HG03097 (cell line): Measurements from ENCODE around the gene FABP1.

ENCODE experiments used
- ATAC-seq: cut with Tn5 transposase; IDR thresholded peaks from one replicate; pipeline ENCODE4 v1.9.1; 2021; ENCODE audit not compliant: unreplicated experiment, low FRiP score

FABP1 gene

DNA sequence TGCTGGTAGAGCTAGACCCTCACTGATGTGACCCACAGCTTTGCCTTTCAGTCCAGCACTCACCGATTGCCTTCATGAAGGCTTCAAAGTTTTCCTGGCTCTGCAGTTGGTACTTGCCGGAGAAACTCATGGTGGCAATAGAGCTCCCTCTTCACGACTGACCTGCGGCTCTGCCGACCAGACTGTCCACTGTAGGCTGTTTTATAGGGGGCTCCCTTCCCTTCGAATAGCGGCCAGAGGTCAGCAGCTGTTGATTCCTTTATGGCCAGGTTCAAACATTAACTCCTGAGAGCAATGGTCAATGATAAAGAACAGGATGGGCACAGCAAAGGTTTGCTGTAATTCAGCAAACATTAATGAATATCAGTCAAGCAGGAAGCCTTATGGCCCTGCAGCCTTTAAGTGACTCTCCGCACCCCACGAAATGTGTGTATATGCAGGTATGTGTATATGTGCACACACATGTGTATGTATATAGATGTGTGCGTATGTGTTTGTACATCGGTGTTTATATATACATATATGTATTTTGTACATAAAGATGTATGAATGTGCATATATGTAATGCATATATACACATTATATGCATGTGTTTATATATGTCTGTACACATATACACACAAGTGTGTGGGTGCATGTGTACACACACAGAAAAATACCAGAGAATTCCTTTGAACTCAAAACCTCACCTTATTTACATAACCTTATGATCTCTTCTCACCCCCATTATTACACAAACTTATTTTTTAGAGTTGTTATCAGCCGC is at the start of gene FABP1:
FABP1 (minus strand) TSS at position 175 of the 766 bp plus-strand sequence; CDS start at position 130, 45 bp downstream.
- no peak for ATAC-seq

DNA sequence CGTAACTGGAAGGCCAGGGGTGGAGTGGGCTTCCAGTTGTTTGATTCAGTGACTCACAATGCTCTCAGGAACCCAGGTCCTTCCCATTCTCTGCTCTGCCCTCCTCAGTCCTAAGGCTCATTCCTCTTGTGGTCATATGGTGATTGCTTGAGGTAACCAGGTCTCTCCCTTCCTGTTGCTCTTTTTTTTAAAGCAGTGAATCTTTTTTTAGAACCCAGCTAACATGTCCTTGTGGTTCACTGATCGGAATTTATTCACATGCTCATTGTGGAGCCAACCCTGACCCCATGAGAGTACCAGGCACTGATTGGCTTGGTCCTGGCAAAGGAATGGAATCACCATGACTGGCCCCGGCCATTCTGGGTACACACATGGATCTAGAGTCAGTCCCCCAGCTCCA is 49.7 kb upstream of the FABP1 start:
- no peak for ATAC-seq

DNA sequence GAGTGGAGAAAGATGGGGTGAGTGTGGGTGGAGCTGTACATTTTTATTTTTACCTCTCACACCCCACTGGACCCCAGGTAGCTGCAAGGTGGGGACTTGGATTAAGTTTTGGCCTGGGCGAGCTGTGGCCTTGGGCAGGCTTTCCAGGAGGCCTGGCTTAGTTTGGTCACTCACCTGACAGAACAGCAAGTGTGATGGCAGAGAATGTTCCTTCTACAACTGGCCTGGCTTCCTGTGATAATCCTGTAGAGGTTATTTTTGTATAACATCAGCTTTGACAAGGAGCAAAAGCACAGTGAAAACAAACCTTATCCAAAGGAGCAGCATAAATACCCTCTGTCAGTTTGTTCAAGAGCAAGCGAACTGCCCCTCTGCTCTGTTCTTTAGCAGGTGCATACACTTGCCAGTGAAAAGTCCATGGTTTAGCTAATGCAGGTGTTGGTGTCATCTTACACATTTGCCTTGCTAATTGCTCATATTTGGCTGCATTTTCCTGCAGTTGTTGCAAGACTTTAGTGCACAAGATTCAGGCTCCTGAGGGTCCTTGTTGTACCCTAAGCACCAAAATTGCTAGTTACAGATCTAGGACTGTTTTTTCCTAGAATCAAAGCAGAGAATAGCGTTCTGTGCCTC is 48.6 kb upstream of the FABP1 start:
- no peak for ATAC-seq

GRCh38 chr2:88172882-88173281 is 45.0 kb upstream of the FABP1 start:
- no peak for ATAC-seq

- no peak for ATAC-seq
Observed at GRCh38 chr2:88171966-88172365, 44.1 kb upstream of the FABP1 start.

DNA sequence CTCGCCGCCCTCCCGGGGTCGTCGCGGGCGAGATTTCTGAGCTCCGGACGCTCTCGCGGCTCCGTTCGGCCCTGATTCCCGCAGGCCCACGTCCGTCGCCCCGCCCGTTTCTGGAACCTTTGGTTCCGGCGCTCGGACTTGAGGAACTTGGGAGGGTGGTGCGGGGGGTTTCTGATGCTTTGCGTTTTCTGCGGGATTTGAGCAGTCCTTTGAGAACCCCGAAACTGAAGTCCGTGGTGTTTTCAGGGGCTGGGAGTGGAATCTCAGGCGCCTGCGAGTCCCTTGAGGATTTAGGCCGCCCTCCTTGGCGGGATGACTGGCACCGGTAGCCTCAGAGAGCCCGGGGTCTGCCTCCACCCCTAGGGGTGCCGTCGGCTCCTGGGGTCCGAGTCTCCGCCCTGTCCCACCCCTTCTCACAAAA is 42.6 kb upstream of the FABP1 start:
- no peak for ATAC-seq

GRCh38 chr2:88168386-88168785 is 40.5 kb upstream of the FABP1 start:
- no peak for ATAC-seq

DNA sequence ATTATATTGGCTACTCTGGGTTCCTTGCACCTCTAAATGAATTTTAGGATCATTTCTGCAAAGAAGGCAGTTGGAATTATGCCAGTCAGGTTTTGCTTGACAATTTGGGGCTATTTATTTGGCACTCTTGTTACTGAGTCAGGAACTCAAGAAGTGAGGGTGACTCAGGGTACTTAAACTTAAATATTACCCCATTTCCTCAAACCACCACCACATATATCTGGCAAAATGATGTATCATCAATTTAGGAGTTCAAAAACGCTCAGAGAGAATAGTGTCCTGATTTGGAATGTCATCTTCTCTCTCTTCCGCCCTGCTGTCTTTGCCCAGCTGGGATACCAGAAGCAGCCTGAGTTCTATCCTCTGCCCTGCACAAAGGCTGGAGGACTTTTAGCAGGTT is 39.9 kb upstream of the FABP1 start:
- ATAC-seq = no peak

- ATAC-seq = no peak
Observed at GRCh38 chr2:88165332-88166003, 37.6 kb upstream of the FABP1 start.

DNA sequence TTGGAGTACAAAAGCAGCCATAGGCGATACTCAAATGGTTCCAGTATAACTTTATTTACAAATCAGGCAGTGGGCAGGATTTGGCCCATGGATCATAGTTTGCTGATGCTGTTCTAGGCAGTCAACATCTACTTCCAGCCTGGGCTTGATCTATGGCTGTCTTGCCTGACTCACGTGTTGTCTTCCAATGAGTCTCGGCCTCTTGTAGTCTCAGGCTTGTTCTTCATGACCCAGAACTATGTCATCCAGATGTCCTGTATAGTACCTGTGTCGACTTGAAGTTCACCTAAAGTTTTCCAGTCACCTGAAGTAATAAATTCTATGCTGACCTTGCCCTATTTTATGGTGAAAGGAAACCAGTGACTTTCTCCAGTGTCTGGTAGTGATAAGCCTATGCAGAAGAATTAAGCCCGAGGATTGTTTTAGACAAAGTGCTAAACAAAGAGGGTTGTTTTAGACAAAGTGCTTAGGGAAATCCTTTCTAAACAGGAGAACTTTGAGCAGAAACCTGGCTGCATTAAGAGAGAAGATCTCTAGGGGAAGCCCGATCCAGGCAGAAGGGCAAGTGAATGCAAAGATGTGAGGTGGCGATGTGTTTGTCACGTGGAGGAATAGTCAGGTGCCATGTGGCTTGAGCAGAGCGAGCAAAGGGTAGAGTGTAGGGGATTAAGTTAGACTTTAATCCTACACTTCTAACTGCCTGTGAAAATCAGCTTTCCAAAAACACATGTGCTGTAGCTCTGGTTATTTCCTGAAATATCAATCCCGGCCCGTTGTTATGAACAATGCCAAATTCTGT is 33.8 kb upstream of the FABP1 start:
- no peak for ATAC-seq

- no peak for ATAC-seq
Observed at GRCh38 chr2:88160517-88160916, 32.7 kb upstream of the FABP1 start.

- no peak for ATAC-seq
Observed at GRCh38 chr2:88159955-88160415, 32.1 kb upstream of the FABP1 start.

- ATAC-seq = no peak
Observed at GRCh38 chr2:88159481-88159880, 31.6 kb upstream of the FABP1 start.

GRCh38 chr2:88148929-88149438 is 21.1 kb upstream of the FABP1 start:
- no peak for ATAC-seq

DNA sequence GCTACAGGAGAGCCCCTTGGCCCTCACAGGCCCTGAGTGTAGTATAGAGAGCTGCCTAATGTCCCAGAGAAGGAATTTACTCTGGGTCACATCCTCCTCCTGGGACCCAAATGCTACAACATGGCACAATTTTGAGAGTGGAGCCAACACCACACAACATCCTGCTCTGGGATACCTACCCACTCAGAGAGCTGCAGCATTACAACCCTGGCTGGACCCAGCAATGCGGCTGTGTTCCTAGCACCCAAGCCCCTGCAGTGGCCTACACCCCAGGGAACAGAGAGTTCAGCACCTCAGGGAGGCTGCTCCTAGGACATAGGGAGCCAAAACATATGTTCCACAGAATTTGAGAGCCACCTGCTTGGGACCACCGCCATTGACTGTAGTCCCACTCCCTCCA is 19.3 kb upstream of the FABP1 start:
- ATAC-seq = no peak

GRCh38 chr2:88146590-88146989 is 18.7 kb upstream of the FABP1 start:
- no peak for ATAC-seq

DNA sequence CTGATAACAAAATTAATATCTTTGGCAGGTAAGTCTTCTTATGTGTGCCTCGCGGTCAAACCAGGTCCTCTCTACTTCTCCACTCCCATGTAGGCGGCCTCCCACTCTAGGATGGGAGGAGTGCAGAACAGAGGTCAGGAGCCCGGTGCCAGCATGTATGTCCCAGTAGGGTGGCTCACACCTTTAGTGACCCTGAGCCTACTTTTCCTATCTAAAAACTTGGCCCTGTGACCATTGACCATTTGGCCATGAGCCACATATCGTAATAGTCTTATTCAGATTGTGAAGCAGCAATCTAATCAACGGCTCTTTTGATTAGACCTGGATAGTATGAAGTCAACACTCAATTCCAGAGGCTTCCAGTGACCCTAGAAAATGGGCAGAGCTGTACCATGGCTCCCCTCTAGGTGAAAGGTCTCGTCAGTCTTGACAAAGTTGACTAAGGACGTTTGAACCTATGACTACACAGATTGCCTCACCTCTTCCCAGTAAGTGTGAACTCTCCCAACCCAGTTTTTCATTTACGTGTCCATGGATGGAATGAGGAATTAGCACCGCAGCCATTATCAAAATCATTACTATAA is 17.1 kb upstream of the FABP1 start:
- no peak for ATAC-seq

DNA sequence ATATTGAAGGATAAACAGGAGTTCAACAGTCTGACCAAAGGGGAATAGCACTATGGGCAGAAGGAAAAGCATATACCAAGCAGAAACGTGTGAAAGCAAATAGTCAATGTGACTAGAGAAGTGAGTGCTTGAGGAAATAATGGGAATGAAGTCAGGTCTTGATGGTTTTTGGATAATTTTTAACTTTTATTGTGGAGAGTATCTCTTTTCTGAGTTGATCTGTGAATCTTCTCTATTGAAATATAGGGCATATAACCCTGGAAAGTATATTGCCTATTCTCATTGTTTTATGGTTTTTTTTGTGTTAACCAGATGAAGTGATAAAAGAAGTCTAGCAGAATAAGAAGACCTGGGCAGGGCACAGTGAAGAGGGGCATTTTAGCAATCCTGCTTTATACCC is 16.4 kb upstream of the FABP1 start:
- ATAC-seq = no peak

- ATAC-seq = no peak
Observed at GRCh38 chr2:88141952-88142351, 14.1 kb upstream of the FABP1 start.

DNA sequence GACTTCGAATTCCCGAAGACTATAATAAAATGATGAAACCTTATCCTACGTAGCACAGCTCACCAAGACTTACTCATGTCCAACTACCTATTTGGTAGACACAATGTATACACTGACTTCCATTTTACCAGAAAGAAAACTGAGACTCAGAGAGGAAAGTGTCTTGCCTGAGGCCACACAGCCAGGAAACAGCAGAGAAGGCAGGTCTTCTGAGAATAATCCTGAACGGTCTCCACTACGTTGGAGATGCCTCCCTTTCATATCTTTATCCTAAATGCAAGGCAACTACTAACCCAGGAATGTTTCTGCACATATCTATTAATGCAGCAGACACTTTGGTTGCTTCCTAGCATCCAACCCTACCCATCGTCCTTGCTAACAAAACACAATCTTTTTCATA is 11.9 kb upstream of the FABP1 start:
- ATAC-seq = no peak
